ENCODE results near the gene EMC10.

The EMC10 gene

DNA sequence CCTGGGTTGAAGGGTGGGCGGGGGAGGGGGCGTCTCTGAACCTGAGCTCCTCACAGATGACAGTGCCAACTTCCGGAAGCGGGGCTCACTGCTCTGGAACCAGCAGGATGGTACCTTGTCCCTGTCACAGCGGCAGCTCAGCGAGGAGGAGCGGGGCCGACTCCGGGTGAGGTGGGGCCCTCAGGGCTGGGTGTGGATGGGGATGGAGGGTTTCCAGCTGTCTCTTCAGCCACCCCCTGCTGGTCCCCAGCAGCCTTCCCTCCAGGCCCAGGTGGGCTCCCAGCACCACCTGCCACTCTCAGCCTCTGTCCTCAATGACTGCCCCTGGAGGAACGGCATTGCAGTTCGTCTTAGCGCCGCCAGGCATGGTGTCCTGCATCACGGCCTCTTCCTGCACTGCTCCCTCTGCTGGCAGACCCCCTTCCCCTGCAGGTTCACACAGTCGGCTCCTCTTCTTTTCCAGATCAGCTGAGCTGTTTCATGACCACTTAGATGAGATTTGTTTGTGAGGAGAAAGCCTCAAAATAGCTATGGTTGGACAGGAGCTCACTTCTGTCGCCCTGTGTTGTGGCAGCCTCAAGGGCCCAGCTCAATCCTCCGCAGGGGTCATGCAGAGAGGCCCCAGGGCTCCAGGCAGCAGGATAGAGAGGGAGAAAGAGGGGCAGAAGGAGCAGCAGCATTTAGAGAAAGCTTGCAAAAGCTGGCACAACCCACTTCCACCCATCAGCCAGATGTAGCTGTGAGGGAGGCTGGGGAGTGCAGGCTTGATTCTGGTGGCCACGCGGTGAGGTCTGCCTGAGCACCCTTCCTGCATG lies 2.8 kb downstream of the EMC10 start:
- no peak for DNase-seq (ENCODE audit: low spot score)

DNA sequence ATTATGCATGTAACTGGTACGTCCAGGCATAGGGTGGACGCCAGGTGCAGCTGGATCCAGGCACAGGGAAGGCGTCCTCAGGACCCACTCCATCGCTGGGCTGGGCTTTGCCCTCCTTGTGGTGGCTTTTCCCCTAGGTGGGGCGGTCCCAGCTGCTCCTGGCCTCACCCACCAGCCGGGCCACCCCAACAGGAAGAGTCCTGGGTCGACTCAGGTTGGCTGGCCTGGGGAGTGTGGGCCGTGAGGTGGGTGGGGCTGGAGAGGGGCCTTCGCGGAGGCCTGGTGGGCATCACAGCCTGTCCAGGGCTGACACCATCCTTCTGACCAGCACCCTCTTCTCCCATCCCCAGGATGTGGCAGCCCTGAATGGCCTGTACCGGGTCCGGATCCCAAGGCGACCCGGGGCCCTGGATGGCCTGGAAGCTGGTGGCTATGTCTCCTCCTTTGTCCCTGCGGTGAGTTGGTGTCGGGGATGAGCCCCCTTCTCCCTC lies 3.5 kb downstream of the EMC10 start:
- no peak for DNase-seq (ENCODE audit: low spot score)

DNA sequence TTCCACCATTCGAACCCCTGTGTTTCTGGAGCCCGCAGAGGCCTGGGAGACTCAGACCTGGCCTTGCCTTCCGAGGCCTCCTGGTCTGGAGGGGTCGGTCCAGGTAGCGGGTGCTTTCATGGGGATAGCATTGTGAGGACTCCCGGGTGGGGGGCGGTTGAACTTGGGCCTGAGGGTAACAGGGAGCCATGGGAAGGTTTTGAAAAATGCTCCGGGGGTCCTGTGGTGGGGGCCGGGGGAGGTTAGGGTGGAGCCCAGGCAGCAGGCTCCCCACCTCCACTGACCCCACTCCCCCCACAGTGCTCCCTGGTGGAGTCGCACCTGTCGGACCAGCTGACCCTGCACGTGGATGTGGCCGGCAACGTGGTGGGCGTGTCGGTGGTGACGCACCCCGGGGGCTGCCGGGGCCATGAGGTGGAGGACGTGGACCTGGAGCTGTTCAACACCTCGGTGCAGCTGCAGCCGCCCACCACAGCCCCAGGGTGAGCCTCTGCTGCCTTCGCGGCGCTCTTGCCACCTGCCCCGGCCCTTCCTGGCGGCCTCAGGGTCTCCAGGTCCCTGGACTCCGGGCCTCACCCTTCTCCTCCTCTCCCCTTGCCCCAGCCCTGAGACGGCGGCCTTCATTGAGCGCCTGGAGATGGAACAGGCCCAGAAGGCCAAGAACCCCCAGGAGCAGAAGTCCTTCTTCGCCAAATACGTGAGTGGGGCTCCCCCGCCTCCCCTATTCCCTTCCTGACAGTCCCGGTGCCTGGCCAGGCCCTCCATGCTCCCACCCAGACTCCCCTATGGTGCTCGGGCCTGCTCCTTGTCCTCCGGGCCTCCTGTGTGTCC lies 4.2 kb downstream of the EMC10 start:
- no peak for DNase-seq (ENCODE audit: low spot score)

DNA sequence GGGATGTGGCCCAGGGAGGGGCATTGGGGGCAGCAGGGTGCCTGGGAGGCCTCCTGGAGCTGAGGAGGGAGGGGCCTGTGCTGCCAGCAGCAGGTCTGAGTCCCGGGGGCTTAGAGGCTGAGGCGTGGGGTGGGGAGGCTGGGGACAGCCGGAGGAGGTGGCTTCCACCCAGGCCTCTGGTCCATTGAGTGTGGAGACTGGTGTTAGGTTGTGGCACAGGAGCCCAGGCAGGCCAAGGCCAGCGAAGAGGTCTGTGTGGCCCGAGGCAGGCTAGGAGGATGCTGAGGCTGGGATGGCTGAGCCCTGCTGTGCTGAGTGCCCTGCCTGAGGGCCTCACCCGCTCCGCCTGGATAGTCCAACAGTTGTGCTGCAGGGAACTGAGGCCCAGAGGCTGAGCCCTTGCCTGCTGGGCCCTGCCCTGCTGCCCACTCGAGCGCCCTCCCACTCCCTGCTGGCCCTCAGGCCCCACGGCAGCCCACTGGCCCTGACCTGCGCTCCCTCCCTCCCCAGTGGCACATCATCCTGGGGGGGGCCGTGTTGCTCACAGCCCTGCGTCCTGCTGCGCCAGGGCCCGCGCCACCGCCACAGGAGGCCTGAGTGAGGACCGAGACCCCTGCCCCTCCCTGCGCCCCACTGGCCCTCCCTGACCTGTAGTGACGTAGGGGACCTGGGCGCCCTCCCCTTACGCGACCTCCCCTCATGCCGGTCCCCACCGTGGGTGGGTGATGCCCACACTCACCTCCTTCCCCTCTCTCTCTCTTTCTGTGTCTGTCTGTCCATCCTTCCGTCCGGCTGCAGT lies 5.2 kb downstream of the EMC10 start:
- DNase-seq (ENCODE audit: low spot score) = no peak

DNA sequence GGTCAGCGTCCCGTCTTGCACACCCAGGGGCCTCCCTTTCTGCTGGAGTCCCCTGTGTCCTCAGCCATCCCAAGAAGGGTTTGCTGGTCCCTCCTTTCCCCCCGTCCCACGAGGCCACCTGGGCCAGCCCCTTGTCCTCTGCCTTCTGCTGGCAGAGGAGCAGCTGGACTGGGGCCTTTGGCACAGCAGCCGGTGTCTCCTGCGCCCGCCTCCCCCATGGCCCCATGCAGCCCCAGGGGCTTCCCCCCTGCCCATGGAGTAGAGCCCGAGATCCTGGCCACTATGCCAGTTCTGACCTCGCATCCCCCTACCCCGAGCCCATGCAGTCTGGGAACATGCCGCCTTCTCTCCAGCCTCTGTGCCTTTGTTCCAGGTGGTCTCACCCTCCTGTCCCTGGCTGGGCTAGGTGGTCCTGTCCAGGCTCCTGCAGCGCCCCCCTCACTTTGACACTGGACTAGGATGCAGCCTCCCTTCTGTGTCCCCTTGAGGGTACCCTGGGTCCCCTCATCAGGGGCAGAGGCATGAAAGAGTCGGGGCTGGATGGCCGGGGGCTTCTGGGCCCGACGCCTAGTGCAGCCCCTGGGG lies 6.1 kb downstream of the EMC10 start:
- DNase-seq (ENCODE audit: low spot score) = no peak

DNA sequence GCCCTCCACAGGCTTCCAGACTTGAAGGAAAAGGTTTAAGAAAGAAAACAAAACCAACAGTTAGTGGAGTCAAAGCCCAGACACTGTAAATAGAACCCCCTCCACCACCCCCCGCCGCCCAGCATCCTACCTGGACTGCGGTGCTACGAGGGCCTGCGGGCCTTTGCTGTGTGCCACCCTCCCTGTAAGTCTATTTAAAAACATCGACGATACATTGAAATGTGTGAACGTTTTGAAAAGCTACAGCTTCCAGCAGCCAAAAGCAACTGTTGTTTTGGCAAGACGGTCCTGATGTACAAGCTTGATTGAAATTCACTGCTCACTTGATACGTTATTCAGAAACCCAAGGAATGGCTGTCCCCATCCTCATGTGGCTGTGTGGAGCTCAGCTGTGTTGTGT lies 6.6 kb downstream of the EMC10 start:
- DNase-seq (ENCODE audit: low spot score) = no peak

DNA sequence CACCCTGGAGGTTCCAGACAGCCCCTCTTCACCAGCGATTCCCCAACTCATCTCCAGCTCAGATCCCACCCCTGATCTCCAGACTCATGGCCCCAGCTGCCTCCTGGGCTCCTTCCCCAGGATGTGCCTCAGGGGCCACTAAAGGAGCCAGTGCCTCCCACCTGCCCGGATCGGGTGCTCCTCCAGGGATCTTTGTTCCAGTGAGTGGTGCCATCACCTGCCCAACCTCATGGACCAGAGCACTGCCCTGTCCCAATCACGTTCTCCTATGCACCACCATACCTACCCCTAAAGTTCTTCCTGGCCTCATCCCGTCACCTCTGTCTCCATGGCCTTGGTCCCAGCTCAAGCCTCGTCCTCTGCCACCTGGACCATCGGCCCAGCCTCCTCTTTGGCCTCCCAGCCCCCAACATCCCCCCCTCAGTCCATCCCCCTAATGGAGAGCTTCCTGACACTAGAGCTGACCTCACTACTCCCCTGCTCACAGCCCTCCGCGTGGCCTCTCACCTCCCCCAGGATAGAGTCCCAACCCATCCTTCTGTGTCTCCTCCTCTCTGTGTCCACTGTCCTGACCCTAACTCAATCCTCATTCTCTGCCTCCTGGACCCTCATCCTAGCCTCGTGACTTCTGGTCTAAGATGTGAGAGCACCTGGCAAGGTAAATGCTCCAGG lies 9.1 kb downstream of the EMC10 start:
- no peak for DNase-seq (ENCODE audit: low spot score)

DNA sequence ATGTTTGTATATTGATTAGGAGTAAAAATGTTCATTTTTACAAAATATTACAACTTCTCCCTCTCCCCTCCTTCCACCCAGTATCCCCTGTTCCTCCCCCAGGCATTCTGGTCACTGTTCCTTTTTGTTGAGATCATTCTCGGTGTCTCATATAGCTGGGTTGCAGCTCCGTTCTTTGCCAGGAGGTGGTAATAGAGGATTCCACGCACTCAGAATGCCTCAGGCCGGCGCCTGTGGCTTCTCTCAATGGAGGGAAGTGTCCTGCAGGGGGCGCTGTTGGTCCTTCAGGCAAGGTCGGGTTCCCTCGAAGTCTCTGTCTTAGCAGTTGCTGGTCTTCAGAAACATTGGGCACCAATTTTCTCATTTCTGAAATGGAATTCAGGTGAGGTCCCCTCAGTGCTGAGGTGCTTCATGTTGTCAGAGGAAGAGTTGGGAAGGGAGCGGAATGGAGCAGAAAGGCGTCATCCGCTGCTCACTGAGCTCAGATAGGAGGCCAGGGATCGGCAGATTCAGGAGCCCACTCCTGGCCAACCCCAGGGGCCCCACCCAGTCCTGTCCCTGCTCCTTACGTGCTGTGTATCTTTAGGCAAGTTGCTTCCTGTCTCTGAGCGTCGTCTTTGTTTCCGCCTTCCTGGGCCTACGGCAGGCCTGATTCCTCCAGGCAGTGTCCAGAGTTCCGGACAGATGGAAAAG lies 10.7 kb downstream of the EMC10 start:
- no peak for DNase-seq (ENCODE audit: low spot score)

DNA sequence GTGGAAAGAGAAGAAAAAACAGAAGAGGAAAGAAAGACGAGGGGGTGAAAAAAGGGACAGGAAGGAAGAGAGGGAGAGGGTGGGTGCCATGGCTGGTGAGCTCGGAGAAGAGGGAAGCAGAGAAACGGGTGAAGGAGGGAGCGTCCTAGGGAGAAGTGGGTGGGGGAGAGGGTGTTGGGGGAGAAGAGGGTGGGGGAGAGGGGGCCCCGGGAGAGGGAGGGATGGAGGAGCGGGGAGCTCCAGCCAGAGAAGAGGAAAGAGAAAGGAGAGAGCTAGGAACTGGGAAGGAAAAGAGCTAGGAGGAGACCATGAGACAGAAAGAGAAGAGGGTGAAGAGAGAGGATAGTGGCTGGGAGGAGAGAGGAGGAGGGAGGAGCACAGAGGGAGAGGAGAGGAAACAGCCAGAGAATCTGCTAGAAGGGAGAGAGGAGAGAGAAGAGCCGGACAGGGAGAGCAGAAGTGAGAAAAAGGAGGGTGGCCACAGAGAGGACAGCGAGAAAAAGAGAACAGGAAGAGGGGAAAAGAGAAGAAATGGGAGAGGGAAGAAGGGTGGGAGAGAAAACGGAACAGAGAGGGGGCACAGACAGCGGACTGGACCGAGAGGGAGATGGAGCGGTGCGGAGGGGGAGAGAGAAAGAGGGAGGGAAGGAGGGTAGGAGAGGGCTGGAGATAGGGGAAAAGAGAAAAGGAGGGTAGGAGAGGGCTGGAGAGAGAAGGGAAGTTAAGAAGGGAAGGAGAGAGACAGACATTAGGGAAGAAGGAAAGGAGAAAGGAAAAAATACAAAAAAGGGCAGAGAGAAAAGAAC lies 12.3 kb downstream of the EMC10 start:
- DNase-seq (ENCODE audit: low spot score) = no peak

DNA sequence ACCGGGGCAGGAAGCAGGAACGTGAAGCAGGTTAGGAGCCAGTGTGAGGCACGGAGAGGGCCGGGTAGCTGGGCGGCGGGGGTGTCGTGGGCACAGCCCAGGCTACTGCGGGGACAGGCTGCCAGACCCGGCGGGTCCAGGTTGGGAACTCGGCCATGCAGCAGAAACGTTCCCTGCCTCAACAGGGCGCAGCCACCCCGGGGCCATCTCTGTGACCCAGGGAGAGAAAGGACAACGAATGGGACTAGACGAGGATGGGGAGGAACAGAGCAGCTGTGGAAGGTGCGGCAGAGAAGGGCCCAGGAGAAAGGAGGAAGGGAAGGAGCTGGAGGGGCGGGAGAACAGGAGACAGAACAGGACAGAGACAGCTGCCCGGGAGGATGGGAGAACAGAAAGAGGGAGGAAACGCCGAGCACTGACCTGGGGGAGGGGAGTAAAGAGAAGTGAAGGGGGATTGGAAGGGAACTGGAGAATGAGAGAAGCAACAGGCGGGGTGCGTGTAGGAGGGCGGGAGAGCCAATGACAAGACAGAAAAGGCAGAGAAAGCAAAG lies 13.2 kb downstream of the EMC10 start:
- no peak for DNase-seq (ENCODE audit: low spot score)

DNA sequence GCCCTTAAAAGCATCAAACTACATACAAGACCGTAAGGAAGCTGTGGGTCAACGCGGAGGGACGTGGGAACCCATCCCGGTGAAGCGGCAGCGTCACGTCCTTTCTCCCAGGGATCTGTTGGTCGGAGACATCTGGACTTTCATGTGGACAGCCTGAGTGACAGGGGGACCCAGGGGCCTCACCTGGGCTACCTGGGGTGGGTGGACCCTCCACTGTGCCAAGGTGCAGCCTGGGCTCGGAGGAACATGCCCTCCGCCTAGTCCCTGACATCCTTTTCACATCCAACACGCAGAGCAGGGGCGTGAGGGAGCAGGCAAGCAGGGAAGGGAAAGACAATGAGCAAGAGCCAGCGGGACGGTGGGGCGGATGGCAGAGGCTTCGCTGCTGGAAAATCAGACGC lies 14.1 kb downstream of the EMC10 start:
- no peak for DNase-seq (ENCODE audit: low spot score)

DNA sequence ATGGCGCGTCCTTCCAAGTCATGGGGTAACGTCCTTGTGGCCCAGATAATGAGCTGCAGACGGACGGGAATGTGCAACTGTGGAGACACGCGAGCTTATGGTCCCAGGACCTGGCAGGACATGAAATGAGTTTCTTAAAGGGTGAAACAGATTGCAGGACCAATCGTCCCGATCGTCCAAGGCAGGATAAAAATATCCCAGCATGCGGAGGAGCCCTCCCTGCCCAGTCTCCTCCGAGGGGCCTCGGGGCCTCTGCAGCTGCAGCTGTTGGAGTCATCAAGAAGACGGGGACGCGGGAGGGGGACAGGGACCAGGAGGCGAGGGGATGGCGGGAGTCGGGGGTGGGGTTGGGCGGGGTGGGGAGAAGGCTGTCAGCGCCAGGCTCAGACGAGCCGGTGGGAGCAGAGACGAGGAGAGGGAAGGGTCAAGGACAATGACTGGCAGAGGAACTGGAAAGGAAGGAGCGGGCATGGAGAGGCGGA lies 14.7 kb downstream of the EMC10 start:
- DNase-seq (ENCODE audit: low spot score) = no peak

DNA sequence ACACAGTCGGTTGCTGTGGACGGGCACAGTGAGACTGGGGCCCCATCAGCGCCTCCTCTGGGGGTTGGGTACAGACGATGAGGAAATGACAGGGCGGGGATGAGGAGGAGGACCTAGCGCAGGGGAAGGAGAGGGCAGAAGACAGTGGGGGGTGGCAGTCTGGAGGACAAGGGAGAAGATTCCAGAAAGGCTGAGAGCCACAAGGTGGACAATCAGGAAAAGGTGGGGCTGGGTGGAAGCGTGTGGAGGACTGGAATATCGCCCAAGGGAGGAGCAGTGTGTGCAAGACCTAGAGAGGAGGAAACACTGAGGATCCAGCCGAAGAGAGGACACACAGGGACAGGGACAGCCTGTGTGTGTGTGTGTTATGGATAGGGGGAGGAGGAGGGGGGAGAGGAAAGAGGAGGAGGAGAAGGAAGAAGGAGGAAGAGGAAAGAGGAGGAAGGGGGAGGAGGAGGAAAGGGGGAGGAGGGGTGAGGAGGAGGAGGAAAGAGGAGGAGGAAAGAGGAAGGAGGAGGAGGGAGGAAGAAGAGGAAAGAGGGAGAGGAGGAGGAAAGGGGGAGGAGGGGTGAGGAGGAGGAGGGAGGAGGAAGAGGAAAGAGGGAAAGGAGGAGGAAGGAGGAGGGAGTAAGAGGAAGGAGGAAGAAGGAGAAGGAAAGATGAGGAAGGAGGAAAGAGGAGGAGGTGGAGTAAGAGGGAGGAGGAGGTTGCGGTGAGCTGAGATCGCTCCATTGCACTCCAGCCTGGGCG lies 16.2 kb downstream of the EMC10 start:
- DNase-seq (ENCODE audit: low spot score) = no peak

DNA sequence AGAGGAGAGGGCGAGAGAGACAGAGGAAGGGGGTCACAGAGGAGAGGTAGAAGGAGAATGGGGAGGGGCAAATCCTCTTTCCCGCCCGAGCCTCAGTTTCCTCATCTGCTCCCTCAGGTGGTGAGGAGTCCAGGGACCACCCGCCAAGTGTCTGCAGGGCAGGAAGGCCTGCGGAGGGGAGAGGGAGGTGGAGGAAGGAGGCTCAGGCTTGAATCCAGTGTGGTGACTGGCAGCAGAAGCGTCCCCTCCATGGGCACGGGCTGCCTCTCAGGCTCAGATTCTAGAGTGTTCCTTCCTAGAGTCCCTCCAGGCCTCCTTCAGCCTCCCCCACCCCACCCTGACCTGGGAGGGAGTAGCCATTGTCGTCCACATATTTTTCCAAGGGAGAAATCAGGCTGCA lies 16.9 kb downstream of the EMC10 start:
- no peak for DNase-seq (ENCODE audit: low spot score)

DNA sequence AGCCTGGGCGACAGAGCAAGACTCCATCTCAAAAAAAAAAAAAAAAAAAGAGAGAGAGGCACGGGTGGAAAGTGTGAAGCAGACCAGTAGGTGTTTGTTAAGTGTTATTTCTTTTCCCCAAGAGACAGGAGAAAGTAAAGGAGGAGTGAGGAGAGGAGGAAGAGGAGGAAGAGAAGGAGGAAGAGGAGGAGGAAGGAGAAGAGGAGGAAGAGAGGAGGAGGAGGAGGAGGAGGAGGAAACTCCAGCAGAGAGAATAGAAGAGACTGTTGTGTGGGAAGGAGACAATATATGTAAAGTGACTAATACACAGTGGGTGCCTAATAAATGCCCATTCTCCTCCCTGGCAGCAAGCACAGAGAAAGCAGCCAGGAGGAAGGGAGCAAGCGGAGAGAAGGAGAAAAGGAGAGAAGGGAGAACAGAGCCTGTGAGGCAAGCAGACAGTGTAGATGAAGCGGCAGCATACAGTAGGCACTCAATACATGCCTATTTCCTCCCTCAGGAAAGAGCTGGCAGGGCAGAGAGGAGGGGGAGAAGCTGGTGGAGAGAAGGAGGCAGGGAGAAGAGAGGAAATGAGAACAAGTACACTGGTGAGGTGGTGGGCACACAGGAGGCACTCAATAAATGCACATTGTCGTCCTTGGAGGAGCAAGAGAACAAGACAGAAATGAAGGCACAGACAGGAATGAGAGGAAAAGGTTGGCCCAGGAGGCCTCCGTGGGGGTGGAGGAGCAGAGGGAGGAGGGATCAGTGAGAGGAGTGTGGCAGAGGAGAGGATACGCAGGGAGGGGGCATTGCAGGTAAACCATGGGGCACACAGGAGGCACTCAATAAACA lies 18.1 kb downstream of the EMC10 start:
- DNase-seq (ENCODE audit: low spot score) = no peak

DNA sequence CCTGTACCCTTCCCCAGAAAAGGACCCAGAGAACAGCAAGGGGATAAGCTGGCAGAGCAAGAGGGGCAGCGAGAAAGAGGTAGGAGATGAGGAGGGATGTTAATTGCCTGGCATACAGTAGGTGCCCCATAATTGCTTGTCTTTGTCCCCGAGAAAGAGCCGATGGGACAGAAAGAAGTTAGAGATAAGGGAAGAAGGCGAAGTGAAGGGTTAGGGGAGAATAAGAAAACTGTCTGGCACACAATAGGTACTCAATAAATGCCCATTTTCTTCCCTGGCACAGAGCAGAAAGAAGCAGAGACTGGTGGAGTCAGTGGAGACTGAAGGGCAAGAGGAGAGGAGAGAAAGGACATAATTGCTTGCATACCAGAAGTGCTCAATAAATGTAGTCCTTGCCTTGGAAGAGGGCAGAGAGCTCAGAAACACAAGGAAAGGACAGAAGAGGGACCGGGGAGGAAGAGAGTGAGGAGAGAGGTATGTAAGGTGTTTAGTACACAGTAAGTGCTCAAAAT lies 18.8 kb downstream of the EMC10 start:
- DNase-seq (ENCODE audit: low spot score) = no peak

DNA sequence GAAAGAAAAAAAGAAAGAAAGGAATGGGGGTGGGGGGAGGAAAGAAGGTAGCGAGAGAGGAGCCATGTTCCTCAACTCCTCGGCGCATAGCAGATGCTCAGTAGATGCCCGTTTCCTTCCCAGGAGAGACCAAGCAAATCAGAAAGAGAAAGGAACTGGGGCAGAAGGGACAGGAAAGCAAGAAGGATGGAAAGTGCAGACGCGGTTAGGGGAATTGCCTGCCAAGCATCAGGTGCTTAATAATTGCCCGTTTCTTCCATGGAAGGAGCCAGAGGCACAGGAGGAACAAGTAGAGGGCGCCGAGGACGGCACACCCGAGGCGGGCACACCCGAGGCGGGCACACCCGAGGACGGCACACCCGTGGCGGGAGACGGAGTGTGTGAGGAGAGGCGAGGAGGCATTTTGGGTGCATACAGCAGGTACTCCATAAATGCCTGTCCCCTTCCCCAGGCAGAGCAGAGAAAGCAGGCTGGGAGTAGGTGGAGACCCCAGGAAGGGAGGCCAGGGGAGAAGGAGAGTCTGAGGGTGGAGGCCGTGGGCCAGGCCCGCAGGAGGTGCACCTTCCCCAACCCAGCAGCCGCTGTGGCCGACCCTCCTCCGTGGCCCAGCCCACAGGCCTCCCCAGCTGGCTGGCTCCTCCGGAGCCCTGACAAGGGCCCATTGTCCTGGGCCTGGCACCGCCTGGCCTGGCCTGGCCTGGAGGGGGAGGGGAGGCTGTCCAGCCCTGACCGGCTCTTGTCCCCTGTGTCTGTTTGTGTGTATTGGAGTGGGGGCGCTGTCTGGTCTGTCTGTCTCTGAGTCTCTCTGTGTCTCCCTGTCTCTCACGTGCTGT lies 20.1 kb downstream of the EMC10 start:
- no peak for DNase-seq (ENCODE audit: low spot score)
